Stimulated activated CD8-positive, alpha-beta memory T cell treated with anti-CD3 and anti-CD28 coated beads, Interleukin-7, amount 100 ng/mL, for 1 hour (primary cell): ENCODE data around the gene PLEKHO1.
"Not testable (repeated sequence)": the region's sequence is repeated elsewhere in the genome, so short reads cannot be mapped to it uniquely, and the experiment has no call there.

Experiments used
- DNase-seq, 2 donors: peaks; one replicate each; pipeline ENCODE4 v3.0.0-alpha.2; 2020; ENCODE audit warnings: low read depth in 2 of 2

The PLEKHO1 gene

GRCh38 chr1:150149271-150150132, at the start of gene PLEKHO1:
PLEKHO1 (plus strand) TSS chr1:150149916; CDS start chr1:150150258, 342 bp downstream.
- DNase-seq = peak; percentile 74 to 75

- no peak for DNase-seq
These were observed 46.7 kb upstream of the PLEKHO1 start for GRCh38 chr1:150102986-150103385.

GRCh38 chr1:150106341-150106740, 43.4 kb upstream of the PLEKHO1 start:
- DNase-seq = no peak

- DNase-seq = no peak
These were observed 40.1 kb upstream of the PLEKHO1 start for GRCh38 chr1:150109586-150109985.

GRCh38 chr1:150110116-150110515, 39.6 kb upstream of the PLEKHO1 start:
- DNase-seq = no peak

- no peak for DNase-seq
These were observed 38.0 kb upstream of the PLEKHO1 start for GRCh38 chr1:150111670-150112069.

- no peak for DNase-seq
These were observed 34.6 kb upstream of the PLEKHO1 start for GRCh38 chr1:150115121-150115520.

- no peak for DNase-seq
These were observed 31.0 kb upstream of the PLEKHO1 start for GRCh38 chr1:150118716-150119115.

GRCh38 chr1:150121236-150121862, 28.4 kb upstream of the PLEKHO1 start:
- DNase-seq = no peak

GRCh38 chr1:150126811-150127210, 22.9 kb upstream of the PLEKHO1 start:
- no peak for DNase-seq

- no peak for DNase-seq
These were observed 22.3 kb upstream of the PLEKHO1 start for GRCh38 chr1:150127464-150127863.

- DNase-seq = no peak
These were observed 21.8 kb upstream of the PLEKHO1 start for GRCh38 chr1:150127868-150128267.

- DNase-seq = no peak
These were observed 17.3 kb upstream of the PLEKHO1 start for GRCh38 chr1:150132372-150132771.

- no peak for DNase-seq
These were observed 15.2 kb upstream of the PLEKHO1 start for GRCh38 chr1:150134537-150134936.

- not testable (repeated sequence) for DNase-seq
These were observed 14.3 kb upstream of the PLEKHO1 start for GRCh38 chr1:150135400-150135799.

- no peak for DNase-seq
These were observed 11.7 kb upstream of the PLEKHO1 start for GRCh38 chr1:150138044-150138443.

GRCh38 chr1:150141452-150141851, 8.3 kb upstream of the PLEKHO1 start:
- DNase-seq = no peak

- no peak for DNase-seq
These were observed 7.6 kb upstream of the PLEKHO1 start for GRCh38 chr1:150142083-150142482.

GRCh38 chr1:150144606-150145005, 5.1 kb upstream of the PLEKHO1 start:
- no peak for DNase-seq

GRCh38 chr1:150146016-150146415, 3.7 kb upstream of the PLEKHO1 start:
- DNase-seq = not testable (repeated sequence)

- no peak for DNase-seq
These were observed 2.7 kb upstream of the PLEKHO1 start for GRCh38 chr1:150146849-150147542.

GRCh38 chr1:150148837-150149270, 862 bp upstream of the PLEKHO1 start:
- no peak for DNase-seq
